C4-2B (cell line): Measurements from ENCODE around the gene PCNT.

Experiments
- ZFX ChIP-seq: fragments of 450-650 bp; IDR thresholded peaks from 2 replicates; pipeline ENCODE4 v1.6.1; 2017
- TF ChIP-seq, protein P1 (sequence below): fragments of 450-650 bp; conservative IDR thresholded peaks from 2 replicates; pipeline ENCODE4 v1.5.1; 2017; ENCODE audit warnings: mild to moderate bottlenecking

DNA sequence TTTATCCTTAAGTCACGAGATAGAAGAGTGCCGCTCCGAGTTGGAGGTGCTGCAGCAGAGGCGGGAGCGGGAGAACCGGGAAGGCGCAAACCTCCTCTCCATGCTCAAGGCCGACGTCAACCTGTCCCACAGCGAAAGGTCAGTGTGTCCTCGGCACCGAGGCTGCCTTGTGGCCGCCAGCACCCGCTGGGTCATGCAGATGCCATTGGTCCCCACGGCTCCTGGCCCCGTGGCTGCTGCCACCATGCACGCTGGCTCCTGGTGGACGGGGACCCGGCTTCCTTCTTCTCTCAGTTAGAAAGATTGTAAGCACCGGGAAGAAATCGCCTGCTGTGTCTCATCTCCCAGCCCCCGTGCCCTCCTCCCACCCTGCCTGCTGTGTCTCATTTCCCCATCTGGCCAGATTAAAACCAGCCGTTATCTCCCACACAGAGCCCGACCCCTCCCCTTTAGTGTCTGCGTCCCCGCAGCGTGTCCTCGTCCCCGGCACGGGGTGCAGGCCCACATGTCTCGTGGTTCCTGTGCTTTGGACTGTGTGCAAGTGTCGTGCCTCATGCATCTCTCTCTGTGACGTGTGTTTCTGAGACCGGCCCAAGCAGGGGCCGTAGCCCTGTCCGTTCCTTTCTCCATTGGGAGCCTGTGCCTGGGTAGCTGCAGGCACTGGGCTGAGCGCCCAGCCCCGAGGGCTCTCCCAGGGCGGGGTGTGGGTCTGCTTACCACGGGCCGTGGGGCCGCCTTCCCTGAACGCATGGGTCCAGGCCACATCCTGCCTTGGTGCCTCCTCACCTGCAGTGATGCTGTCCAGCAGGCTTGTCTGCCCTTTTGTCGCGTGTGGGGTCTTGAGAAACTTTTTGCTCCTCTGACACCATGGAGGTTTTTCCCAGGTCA lies 62.1 kb downstream of the PCNT start:
- TF ChIP-seq, protein P1, sequence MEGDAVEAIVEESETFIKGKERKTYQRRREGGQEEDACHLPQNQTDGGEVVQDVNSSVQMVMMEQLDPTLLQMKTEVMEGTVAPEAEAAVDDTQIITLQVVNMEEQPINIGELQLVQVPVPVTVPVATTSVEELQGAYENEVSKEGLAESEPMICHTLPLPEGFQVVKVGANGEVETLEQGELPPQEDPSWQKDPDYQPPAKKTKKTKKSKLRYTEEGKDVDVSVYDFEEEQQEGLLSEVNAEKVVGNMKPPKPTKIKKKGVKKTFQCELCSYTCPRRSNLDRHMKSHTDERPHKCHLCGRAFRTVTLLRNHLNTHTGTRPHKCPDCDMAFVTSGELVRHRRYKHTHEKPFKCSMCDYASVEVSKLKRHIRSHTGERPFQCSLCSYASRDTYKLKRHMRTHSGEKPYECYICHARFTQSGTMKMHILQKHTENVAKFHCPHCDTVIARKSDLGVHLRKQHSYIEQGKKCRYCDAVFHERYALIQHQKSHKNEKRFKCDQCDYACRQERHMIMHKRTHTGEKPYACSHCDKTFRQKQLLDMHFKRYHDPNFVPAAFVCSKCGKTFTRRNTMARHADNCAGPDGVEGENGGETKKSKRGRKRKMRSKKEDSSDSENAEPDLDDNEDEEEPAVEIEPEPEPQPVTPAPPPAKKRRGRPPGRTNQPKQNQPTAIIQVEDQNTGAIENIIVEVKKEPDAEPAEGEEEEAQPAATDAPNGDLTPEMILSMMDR: no peak
- TF ChIP-seq ZFX: no peak
